NK-92 (cell line): Measurements from ENCODE around the gene LRP3.

ENCODE experiments used
- DNase-seq: peaks from one replicate; lab custom pipeline; 2025; ENCODE audit not compliant: unreplicated experiment; lab: John Stamatoyannopoulos, UW

Gene LRP3

GRCh38 chr19:33235269-33235995 lies 41.3 kb downstream of the LRP3 start:
- no peak for DNase-seq

DNA sequence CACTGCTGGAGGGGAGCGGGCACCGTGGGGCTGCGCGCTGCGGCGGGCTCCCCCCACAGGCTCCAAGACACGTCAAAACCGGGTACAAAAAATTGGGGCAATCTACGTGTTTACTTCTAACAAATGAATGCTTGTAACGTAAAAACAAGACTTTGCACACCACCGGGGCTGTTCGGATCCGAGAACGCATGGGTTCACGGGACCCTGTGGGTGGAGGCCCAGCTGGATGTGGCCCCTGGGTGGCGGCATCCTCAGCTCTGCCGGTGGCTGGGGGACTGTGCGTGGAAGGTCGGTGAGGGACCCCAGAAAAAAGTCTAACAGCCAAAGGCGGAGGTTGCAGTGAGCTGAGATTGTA lies 41.8 kb downstream of the LRP3 start:
- DNase-seq: no peak

DNA sequence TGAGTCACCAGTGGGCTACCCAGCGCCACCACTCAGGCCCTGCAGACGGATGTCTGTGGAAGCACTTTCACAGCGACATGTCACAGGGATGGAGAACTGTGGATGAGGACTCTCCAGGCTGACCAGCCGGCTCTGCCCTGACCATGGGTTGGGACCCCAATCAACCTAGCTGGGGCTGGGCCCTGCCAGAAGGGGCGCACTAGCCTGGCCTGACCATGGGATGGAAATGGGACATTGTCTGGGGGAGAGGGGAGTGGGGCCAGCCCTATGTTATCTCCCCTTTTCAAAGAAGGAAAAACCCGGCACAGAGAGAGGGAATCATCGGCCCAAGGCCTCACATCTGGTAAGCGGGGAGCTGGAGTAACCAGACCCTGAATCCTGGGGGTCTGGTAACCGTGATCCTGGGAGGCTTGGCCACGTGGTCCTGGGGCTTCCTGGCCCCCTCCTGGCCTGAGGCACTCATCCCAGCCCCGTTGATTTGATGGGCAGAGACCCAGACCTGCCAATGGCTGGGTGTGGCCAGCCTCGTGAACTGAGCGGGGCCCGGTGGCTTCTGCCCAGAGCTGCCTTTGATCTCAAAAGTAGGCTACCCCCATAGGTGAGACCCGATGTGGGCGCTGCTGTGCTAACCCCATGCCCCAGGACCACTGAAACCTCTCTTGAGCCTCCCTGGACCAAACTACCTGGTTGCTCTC lies 42.7 kb downstream of the LRP3 start:
- DNase-seq: no peak

GRCh38 chr19:33238481-33239149 lies 44.5 kb downstream of the LRP3 start:
- DNase-seq: no peak

- no peak for DNase-seq
Observed at GRCh38 chr19:33239223-33239975, 45.3 kb downstream of the LRP3 start.

DNA sequence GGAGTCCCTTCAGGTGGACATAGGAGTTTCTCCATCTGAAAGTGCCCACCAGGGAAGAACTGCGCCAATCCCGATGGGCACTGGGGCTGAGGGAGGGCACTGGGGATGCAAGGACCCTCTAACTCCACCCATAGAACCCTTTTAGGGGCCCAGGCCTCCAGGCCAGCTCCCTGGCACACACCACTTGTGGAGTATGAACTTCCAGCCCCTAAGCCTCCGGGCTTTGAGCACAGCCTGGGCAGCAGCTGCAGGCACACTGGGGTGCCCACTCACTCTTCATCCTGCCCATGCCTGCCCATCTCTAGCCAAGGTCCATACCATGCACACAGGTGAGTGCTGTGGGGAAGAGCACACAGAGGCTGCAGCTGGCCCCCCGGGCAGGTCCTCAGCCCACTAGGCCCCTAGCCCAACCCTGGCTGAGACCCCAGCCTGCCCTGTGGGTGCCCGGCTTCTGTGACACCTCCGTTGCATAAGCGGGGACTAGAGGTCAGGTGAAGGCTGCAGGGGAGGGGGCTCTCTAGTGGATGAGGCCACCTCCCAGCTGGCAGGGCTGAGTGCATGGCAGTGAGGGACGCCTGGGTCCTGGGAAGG lies 46.1 kb downstream of the LRP3 start:
- DNase-seq: no peak

DNA sequence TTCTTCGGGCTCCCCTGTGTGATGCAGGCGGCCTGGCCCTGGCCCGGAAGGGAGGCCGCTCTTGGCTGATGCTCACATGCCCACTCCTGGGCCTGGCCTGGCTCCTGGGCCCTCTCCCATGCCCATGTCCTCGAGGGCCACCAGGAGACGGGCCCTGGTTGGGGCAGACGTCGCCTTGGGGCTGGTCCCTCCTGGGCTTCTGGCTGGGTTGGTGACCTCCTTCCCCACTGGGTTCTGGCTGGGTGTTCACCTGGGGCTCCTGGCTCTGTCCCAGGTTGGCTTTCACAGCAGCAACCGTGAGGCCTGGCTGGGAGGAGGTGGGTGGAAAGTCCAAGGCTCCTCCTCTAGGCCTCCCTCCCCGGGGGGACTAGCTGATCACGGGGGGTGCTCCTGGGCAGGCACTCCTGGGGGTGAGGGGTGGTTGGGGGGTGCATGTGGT lies 47.0 kb downstream of the LRP3 start:
- no peak for DNase-seq

DNA sequence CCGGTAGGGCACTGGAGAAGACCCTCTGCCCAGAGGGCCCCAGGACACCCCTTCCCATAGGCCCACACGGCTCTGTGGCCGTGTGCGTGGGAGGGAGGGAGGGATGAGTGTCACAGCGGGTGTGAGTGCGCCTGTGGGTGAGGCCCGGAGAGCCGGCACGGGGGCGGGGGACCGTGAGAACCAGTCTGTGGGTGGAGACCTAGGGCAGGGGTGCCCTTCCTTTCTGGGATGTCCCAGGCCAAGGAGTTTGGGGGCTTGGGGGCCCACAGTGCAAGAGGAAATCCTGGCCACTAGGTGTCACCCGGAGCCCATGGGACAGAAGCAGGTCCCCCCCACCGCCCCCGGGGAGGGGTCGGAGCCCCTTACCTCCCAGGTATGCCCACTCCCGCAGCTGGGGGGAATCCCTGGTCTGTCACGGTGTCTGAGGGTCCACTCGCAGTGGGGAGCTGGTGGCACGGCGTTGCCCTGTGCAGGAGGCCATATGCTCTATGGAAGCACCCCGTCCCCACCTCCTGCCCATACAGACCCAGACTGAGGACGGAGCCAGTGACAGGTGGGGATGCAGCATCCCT lies 47.5 kb downstream of the LRP3 start:
- no peak for DNase-seq

GRCh38 chr19:33242131-33242530 lies 48.0 kb downstream of the LRP3 start:
- no peak for DNase-seq

DNA sequence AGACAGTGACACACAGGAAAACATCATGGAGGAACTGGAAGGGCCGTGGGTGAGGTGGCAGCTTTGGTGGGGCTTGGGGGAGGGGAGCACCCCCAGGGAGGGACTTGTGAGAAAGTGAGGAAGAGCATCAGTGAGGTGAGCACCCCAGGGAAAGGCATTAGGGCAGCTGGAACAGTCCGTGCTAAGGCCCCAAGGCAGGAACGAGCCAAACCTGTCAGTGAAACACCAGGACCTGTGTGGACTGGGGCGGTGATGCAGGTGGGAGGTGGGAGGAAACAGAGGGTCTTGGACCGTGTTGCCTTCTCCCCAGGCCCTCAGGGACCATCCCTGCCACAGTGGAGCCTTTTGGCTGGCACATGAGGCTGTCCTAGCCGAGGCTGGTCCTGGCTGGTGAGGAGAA lies 48.8 kb downstream of the LRP3 start:
- no peak for DNase-seq

DNA sequence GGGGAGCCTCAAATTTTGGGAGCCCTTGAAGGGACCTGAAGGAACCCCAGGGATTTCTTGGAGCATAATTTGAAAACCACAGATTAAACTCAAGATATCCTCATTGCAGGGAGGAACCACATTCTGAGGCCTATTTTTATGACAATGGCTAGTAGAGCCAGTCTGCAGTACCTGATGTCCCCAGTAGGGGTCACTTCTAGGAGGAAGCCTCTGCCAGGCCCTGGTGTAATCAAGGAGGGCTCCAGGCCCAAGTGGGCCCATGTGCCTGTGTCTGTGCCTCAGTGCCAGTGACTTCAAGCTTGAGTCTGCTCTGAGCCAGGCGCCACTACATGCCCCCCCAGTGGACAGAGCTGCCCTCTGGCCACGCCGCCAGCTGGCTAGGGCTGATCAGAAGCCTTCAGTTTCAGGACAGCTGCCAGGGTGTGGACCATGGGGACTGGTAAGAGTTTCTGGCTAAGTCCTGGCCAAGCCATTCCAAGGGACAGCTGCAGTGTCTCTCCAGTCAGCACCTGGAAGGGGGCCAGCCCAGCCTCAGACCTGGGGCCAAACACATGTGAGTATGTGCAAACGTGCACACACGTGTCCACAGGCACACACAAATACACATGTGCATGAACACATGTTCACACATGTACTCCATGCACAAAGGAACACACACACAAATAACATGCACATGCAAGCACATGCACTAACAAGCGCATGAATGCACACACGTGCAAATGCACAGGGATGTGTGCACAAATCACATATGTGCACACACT lies 52.0 kb downstream of the LRP3 start:
- no peak for DNase-seq

- DNase-seq: no peak
Observed at GRCh38 chr19:33246709-33247440, 52.7 kb downstream of the LRP3 start.

GRCh38 chr19:33247441-33247819 lies 53.3 kb downstream of the LRP3 start:
- no peak for DNase-seq

- no peak for DNase-seq
Observed at GRCh38 chr19:33248104-33248503, 54.0 kb downstream of the LRP3 start.

DNA sequence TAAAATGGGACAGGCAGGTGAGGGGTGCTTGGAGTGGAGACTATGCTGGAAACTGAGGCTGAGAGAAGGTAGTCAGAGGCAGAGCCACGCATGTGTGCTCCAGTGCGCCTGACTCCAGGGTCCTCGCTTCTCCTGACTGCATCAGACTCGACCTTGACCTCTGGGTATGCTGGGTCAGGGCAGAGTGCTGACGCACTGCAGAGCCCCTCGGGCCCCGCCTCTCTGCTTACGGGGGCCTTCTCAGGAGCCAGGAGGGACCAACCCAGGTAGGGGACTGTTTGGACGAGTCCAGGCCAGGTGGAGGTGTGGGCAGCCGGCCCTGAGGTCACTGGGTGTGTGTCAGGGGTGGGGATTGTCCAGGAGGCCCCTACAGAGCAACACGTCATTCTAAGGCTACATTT lies 54.4 kb downstream of the LRP3 start:
- DNase-seq: no peak

DNA sequence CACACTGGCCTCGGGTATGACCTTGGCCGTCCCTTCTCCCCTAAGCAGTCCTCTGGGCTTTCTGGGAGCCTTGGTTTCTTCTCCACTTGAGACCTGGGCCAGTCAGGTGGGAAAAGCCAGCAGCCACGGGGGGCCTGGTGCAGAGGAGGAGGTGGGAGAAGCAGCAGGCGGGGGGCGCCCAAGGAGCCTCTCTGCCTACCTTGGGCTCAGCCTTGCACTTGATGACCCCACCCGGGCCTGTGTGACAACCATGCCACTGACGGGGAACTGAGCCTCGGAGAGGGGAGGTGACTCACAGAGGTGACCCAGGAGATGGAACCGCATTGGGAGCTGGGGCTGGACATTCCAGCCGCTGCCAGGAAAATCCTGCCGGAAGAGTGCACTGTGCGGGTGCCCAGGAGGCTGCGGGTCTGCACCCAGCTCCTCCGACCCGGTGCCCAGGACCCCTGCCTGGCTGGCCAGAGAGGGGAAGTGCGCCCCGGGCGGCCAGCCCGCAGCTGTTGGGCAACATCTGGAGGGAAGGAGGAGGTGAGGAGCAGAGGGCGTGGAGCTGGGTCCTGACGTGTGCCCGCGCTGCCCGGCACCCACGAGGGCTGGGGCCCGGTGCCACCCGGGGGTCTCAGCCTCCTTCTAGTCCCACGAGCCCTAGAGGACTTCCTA lies 55.0 kb downstream of the LRP3 start:
- DNase-seq: no peak

- no peak for DNase-seq
Observed at GRCh38 chr19:33249740-33250366, 55.7 kb downstream of the LRP3 start.

DNA sequence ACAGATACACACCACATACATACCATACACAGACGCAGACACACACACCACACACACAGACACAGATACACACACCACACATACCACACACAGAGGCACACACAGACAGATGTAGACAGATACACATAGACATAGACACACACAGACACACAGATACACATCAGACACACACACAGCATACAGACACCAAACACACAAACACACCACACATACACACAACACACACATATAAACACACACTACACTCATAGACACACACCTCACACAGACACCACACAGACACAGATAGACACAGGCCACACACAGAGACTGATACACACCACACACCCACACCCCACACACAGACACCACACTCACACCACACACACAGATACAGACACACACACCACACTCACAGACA lies 56.4 kb downstream of the LRP3 start:
- DNase-seq: no peak
